Measurements from ENCODE around the gene TNK1.
A peak's percentile ranks its signal among the peaks of the same experiment; 100 is the strongest.
"Not testable (repeated sequence)": the region's sequence is repeated elsewhere in the genome, so short reads cannot be mapped to it uniquely, and the experiment has no call there.

Gene TNK1

DNA sequence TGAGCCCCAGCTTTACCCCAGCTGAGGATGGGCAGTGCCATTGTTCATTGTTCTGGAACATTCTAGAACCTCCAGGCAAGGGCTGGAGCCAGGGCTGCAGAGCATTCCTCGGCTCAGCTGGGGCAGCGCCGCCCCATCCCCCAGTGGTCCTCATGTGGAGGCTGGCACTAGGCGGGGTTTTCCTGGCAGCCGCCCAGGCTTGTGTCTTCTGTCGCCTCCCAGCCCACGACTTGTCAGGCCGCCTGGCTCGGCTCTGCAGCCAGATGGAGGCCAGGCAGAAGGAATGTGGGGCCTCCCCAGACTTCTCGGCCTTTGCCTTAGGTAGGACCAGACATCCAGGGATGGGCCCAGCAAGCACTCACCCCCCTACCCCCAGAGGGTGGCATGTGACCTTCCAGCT is 25.8 kb upstream of the TNK1 start, which contains the start of gene TMEM95:
TSS of gene TMEM95 (plus strand) at position 104 of the 400 bp plus-strand sequence. CDS start at position 153, 49 bp downstream.
- DNase-seq (ENCODE audit: low spot score), result no peak

DNA sequence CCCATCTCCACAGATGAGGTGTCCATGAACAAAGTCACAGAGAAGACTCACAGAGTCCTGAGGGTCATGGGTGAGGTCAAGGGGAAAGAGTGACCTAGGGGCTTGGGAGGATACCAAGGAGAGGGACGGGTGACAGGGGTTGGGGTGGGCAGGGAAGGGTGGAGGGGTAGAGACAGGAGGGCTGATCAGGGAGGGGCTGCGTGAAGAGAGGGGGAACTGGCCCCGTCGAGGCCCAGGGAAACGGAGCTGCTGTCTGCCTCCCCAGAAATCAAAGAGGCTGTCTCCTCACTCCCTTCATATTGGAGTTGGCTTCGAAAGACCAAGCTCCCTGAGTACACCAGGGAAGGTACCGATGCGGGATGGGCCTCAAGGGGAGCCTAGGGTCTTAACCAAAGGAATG is 25.3 kb upstream of the TNK1 start:
- DNase-seq (ENCODE audit: low spot score), result no peak

DNA sequence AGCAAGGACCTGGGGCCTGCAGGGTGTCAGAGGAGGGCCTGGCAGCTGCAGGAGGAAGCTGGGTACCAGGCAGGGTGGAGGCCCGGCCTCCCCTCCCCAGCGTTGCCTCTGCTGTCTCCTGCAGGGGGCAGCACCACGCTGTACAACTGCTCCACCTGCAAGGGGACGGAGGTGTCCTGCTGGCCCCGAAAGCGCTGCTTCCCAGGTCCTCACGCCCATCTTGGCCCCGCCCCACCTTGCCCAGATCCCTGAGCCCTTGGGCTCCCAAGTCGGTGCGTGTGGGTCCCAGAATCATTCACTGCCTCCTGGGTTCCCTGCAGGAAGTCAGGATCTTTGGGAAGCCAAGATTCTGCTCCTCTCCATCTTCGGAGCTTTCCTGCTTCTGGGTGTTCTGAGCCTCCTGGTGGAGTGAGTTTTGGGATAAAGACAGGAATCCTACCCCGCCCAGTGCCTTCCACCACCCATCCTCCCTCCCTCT is 24.8 kb upstream of the TNK1 start:
- peak; percentile 75 for DNase-seq (ENCODE audit: low spot score)

DNA sequence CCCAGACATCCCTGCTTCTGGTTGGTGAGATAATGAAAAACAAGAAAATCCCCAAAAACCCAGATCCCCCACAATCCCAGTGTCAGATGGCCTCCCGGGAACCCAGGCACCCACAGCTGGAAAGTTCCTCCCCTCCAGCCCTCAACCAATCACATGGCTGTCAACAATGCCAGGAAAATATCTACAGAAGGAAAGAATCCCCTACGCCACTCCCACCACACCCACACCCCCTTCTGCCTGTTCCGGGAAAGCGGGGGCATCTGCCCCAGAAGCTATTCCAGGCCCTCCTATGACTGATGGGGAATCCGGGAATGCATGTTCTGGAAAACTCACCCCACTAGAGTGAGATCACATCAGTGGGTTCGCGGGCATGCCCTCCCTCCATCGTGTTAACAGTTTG is 24.1 kb upstream of the TNK1 start:
- no peak for DNase-seq (ENCODE audit: low spot score)

DNA sequence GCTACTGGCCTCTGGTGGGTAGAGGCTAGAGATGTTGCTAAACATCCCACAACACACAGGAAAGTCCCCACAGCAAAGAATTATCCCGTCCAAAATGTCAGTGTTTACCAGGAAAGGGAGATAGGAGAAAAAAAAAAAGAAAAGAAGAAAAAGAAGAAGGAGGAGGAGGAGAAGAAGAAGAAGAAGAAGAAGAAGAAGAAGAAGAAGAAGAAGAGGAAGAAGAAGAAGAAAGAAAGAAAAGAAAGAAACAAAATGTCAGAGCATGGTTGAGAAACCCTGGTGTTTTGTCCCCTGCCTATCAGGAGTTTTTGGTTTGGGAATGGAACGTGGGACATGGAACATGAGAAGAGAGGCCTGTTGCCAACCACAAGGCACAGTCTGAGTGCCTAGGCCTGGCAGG is 23.5 kb upstream of the TNK1 start:
- no peak for DNase-seq (ENCODE audit: low spot score)

- DNase-seq (ENCODE audit: low spot score), result no peak
Observed at GRCh38 chr17:7361906-7362305, 19.0 kb upstream of the TNK1 start.

DNA sequence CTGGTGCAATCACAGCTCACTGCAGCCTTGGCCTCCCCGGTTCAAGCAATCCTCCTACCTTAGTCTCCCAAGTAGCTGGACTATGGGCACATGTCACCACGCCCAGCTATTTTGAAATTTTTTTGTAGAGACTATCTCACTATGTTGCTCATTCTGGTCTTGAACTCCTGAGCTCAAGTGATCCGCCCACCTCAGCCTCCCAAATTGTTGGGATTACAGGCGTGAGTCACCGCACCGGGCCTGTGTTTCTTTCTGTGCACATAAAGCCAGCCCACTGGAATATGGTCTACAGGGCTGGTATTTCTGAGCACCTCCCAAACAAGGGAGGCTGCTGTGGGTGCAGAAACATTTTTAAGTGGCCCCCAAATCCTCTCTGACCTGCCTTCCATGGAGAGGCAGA is 17.6 kb upstream of the TNK1 start:
- no peak for DNase-seq (ENCODE audit: low spot score)

GRCh38 chr17:7365963-7366362 is 14.9 kb upstream of the TNK1 start:
- DNase-seq (ENCODE audit: low spot score), result not testable (repeated sequence)

DNA sequence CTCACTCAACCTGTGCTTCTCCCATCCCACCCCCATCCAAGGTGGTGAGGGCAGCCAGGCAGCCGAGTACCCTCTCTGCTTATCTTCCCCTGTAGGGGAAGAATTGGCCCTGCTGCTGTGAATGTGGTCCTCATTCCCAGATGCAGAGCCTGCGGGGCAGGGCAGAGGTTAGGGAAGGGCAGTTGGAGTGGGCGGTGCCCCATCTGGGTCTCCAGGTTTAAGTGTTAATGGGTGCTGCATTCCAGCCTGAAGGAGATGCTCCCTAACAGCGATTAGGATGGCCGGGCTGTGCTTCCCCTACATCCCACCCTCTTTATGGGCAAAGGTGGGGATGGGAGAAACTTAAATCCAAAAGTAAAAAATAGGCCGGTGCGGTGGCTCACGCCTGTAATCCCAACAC is 13.8 kb upstream of the TNK1 start:
- no peak for DNase-seq (ENCODE audit: low spot score)

DNA sequence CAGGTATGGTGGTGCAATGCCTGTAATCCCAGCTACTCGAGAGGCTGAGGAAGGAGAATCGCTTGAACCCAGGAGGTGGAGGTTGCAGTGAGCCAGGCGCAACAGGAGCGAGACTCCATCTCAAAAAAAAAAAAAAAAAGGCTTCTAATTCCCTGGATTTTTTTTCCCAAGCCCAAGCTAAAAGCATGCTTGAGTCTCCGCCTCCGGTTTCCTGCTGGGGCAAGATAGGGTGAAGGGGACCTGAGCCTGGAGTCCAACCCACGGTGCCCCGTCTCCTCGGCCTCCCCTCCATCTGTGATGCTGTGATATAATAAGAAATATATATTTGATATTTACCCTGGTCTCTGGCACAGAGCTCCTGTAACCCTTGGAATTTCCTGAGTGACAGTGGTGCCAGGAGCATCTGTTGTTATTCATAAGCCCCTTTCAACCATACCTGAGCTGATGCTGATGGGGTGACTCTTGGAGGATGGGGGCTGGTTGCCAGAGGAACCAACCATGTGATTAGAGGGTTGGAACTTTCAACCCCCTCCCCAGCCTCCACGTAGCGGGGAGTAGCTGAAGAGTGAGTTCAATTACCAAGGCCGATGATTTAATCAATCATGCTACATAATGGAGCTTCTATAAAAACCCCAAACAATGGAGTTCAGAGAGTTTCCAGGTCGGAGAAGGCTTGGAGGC is 12.8 kb upstream of the TNK1 start:
- no peak for DNase-seq (ENCODE audit: low spot score)

GRCh38 chr17:7368599-7368994 is 12.3 kb upstream of the TNK1 start:
- DNase-seq (ENCODE audit: low spot score), result not testable (repeated sequence)

- DNase-seq (ENCODE audit: low spot score), result no peak
Observed at GRCh38 chr17:7369825-7370224, 11.1 kb upstream of the TNK1 start.

DNA sequence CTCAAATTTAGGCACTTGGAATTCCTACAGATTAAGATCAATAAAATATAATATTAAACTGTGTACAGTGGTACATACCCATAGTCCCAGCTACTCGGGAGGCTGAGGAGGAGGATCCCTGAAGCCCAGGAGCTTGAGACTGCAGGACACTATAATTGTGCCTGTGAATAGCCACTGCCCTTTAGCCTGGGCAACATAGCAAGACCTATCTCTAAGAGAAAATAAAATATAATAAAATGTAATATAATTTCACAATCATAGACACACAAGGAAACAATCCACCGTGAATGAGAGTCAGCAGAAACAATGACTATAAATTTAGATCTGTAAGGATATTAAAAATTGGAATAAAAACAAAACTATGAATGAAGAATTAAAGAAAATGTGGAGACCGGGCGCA is 10.0 kb upstream of the TNK1 start:
- DNase-seq (ENCODE audit: low spot score), result no peak

DNA sequence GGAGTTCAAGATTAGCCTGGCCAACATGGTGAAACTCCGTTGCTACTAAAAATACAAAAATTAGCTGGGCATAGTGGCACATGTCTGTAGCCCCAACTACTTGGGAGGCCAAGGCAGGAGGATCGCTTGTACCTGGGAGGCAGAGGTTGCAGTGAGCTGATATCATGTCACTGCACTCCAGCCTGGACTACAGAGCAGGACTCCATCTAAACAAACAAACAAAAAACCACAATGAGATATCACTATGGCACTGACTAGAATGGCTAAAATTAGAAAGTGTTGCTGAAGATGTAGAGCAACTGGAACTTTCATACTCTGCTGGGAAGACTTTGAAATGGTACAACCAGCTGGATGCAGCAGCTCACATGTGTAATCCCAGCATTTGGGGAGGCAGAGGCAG is 6.5 kb upstream of the TNK1 start:
- no peak for DNase-seq (ENCODE audit: low spot score)

GRCh38 chr17:7379134-7379533 is 1.8 kb upstream of the TNK1 start:
- no peak for DNase-seq (ENCODE audit: low spot score)

DNA sequence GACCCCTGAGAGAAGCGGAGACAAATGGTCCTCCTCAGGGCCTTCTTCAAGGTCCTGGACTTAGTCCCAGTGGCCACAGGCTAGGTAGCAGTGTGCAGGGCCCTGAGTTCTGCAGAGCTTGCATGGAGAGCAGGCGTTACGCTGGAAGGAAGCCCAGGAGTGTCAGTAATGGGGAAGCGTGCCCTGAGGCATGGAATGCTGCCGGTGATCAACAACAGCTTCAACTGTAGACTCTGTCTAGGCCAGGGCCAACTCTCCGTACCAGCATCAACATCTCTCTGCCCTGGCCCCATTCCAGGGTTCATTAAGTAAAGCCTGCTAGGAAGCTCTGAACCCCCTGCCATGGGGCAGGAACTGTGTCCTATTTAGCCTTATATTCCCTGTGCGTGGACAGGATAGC is 568 bp upstream of the TNK1 start:
- no peak for DNase-seq (ENCODE audit: low spot score)

- no peak for DNase-seq (ENCODE audit: low spot score)
Observed at GRCh38 chr17:7382901-7383300, 2.0 kb downstream of the TNK1 start.

DNA sequence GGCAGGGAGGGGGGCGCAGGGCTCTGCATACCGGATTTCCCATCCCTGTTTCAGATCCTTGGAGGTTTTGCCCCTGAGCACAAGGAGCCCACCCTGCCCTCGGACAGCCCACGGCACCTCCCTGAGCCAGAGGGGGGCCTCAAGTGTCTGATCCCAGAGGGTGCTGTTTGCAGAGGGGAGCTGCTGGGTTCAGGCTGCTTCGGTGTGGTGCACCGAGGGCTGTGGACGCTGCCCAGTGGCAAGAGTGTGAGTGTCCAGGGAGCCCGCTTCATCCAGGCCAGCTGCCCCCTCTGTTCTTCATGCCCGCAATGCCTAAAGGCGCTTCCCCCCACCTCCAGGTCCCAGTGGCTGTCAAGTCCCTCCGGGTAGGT is 2.5 kb downstream of the TNK1 start:
- no peak for DNase-seq (ENCODE audit: low spot score)

GRCh38 chr17:7383742-7384488 is 3.0 kb downstream of the TNK1 start:
- no peak for DNase-seq (ENCODE audit: low spot score)

DNA sequence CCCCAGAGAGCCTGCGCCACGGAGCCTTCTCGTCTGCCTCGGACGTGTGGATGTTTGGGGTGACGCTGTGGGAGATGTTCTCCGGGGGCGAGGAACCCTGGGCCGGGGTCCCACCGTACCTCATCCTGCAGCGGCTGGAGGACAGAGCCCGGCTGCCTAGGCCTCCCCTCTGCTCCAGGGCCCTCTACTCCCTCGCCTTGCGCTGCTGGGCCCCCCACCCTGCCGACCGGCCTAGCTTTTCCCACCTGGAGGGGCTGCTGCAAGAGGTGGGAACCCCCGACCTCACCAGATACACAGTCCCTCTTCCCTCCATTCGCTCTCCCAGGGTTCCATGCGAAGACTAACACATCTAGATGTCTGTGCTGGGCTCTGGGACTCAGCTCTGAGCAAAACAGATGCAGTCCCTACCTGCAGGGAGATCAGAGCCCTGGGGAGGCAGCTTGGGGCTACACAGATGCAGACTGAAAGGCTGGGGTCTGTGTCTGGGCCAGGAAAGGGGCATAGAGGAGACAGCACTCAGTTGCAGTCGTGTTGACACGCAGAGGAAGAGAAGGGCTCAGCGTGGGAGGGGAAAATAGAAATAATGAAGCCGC is 3.7 kb downstream of the TNK1 start:
- DNase-seq (ENCODE audit: low spot score), result no peak

DNA sequence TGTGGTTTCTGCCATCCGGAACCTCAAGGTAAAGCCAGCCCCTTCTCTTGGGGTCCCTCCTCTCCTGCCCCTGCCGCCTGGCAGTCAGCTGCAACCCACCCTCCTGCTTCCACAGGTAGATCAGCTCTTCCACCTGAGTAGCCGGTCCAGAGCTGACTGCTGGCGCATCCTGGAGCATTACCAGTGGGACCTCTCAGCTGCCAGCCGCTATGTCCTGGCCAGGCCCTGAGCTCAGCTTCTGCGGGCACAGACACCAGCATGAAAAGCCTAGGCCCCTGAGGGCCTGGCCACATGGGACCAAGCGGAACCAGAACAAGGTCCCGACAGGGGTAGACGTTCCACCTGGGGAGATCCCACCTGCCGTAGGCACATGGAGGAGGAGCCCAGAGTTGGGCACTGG is 8.0 kb downstream of the TNK1 start:
- DNase-seq (ENCODE audit: low spot score), result no peak

- no peak for DNase-seq (ENCODE audit: low spot score)
Observed at GRCh38 chr17:7389924-7390910, 9.3 kb downstream of the TNK1 start.
